ENCODE results near the gene RAF1. TPM values are rescaled to one million over a fixed set of nuclear protein-coding genes. Genes with fewer than 3 reads are reported as not detected.

RAF1 gene
- total and polyA plus RNA-seq, 2 of the 13 experiments (the other 11 are each of a cell fraction or from before 2014, with no cell fraction given), result 72.2 to 91.4 TPM

- no peak for TF ChIP-seq KIAA2018 (CRISPR knock-in tag; IDR thresholded peaks at IDR 0.05; ENCODE audit: borderline replicate concordance)
- TF ChIP-seq NONO (IDR thresholded peaks at IDR 0.05), result no peak
- peak; percentile 75 for TF ChIP-seq NONO (CRISPR knock-in tag; conservative IDR thresholded peaks at IDR 0.05)
- TF ChIP-seq ZFP41 (CRISPR knock-in tag; IDR thresholded peaks at IDR 0.05; ENCODE audit: borderline replicate concordance), result no peak
- no peak for TF ChIP-seq ZNF670 (CRISPR knock-in tag; IDR thresholded peaks at IDR 0.05; ENCODE audit: borderline replicate concordance)
- peak; percentile 63; the same call in 1 of the 2 replicates for TF ChIP-seq SIX4 (CRISPR knock-in tag; IDR thresholded peaks at IDR 0.05)
- peak; percentile 79; the same call in 1 of the 2 replicates for TF ChIP-seq KDM3A (CRISPR knock-in tag; IDR thresholded peaks at IDR 0.05; ENCODE audit: low read depth)
- TF ChIP-seq ZFY (CRISPR knock-in tag; IDR thresholded peaks at IDR 0.05), result peak; percentile 84; the same call in 1 of the 2 replicates
- no peak for TF ChIP-seq RBAK (CRISPR knock-in tag; IDR thresholded peaks at IDR 0.05)
- TF ChIP-seq TARDBP (CRISPR knock-in tag; IDR thresholded peaks at IDR 0.05), result peak; percentile 93
- TF ChIP-seq KLF12 (CRISPR knock-in tag; IDR thresholded peaks at IDR 0.05; ENCODE audit: borderline replicate concordance), result no peak
- TF ChIP-seq SMAD3 (CRISPR knock-in tag; IDR thresholded peaks at IDR 0.05), result peak; percentile 84
- no peak for TF ChIP-seq ZNF20 (CRISPR knock-in tag; IDR thresholded peaks at IDR 0.05)
- TF ChIP-seq MIER3 (CRISPR knock-in tag; IDR thresholded peaks at IDR 0.05; ENCODE audit: borderline replicate concordance), result peak; percentile 83
- 0 out of 2 replicates have a peak, but pooled peaks have one; percentile 24 for TF ChIP-seq ZFAT (CRISPR knock-in tag; conservative IDR thresholded peaks at IDR 0.05)
- TF ChIP-seq, protein P1, sequence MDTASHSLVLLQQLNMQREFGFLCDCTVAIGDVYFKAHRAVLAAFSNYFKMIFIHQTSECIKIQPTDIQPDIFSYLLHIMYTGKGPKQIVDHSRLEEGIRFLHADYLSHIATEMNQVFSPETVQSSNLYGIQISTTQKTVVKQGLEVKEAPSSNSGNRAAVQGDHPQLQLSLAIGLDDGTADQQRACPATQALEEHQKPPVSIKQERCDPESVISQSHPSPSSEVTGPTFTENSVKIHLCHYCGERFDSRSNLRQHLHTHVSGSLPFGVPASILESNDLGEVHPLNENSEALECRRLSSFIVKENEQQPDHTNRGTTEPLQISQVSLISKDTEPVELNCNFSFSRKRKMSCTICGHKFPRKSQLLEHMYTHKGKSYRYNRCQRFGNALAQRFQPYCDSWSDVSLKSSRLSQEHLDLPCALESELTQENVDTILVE (CRISPR knock-in tag; IDR thresholded peaks at IDR 0.05), result no peak; the same call in 1 of the 2 replicates
- TF ChIP-seq ZNF33B (CRISPR knock-in tag; IDR thresholded peaks at IDR 0.05), result peak; percentile 98
Observed at GRCh38 chr3:12663936-12664908, at the start of gene RAF1 (continued).
